GM19438 (cell line): ENCODE results near the gene PGK1.

Experiments used
- ATAC-seq: cut with Tn5 transposase; IDR thresholded peaks from one replicate; pipeline ENCODE4 v1.9.1; 2021; ENCODE audit warnings: low read depth; ENCODE audit not compliant: unreplicated experiment

Gene PGK1

DNA sequence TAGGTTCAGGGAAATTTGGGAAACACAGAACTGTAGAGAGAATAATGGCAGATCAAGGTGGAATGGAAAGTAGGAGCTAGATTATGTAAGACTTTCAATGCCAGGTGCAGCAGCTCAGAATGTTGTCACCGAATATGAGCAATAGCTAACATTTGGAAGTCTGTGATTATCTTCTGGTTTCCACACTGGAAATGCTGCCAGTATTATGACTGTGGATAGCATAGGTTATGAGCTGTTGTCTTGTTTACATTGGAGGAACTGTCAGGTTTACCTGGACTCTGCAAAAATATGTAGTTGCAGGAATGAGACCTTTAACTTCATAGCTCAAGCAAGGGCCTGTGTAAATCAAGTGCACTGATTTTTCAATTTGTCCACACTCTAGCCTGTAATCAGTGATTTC, 61.4 kb downstream of the PGK1 start:
- ATAC-seq, result no peak

GRCh38 chrX:78168065-78168464, 64.0 kb downstream of the PGK1 start:
- ATAC-seq, result no peak
